HEK293T (cell line): ENCODE results near the gene GRK7.
"Not testable (repeated sequence)": the region's sequence is repeated elsewhere in the genome, so short reads cannot be mapped to it uniquely, and the experiment has no call there.

ENCODE experiments used
- CTCF ChIA-PET: fragments of 350-600 bp; formaldehyde crosslinking; extraction: SDS; loops from one replicate; lab custom pipeline; 2021; ENCODE audit warnings: antibody characterized with exemption, inconsistent platforms; lab: Yijun Ruan, JAX
- POLR2A ChIA-PET: fragments of 350-600 bp; formaldehyde crosslinking; extraction: SDS; loops from one replicate; lab custom pipeline; 2020; ENCODE audit warnings: antibody characterized with exemption, inconsistent platforms; lab: Yijun Ruan, JAX
- DNase-seq: peaks from one replicate; pipeline ENCODE4 v3.0.0; 2012; ENCODE audit warnings: mixed read lengths; ENCODE audit errors: extremely low spot score
- ARNT ChIP-seq: fragments of 450-650 bp; IDR thresholded peaks from 2 replicates; pipeline ENCODE4 v1.6.1; 2017; ENCODE audit warnings: mild to moderate bottlenecking
- BHLHE40 ChIP-seq: fragments of 450-650 bp; IDR thresholded peaks from 2 replicates; pipeline ENCODE4 v1.6.1; 2016; ENCODE audit warnings: mild to moderate bottlenecking, moderate library complexity, borderline replicate concordance
- CTBP1 ChIP-seq: fragments of 450-650 bp; IDR thresholded peaks from 2 replicates; pipeline ENCODE4 v1.6.1; 2016; ENCODE audit warnings: borderline replicate concordance
- ELF4 ChIP-seq: fragments of 450-650 bp; IDR thresholded peaks from 2 replicates; pipeline ENCODE4 v1.6.1; 2017; ENCODE audit warnings: antibody characterized with exemption
- FOXA1 ChIP-seq: fragments of 450-650 bp; IDR thresholded peaks from 2 replicates; pipeline ENCODE4 v1.6.1; 2016; ENCODE audit warnings: mild to moderate bottlenecking
- FOXK2 ChIP-seq: fragments of 450-650 bp; IDR thresholded peaks from 2 replicates; pipeline ENCODE4 v1.6.1; 2016; ENCODE audit warnings: mild to moderate bottlenecking
- FOXM1 ChIP-seq: fragments of 450-650 bp; IDR thresholded peaks from 2 replicates; pipeline ENCODE4 v1.6.1; 2017; ENCODE audit warnings: mild to moderate bottlenecking, borderline replicate concordance
- HDGF ChIP-seq: fragments of 450-650 bp; IDR thresholded peaks from 2 replicates; pipeline ENCODE4 v1.6.1; 2017; ENCODE audit warnings: antibody characterized with exemption, borderline replicate concordance
- L3MBTL2 ChIP-seq: fragments of 450-650 bp; conservative IDR thresholded peaks from 2 replicates; pipeline ENCODE4 v1.6.1; 2016; ENCODE audit warnings: mild to moderate bottlenecking
- LEF1 ChIP-seq: fragments of 450-650 bp; IDR thresholded peaks from 2 replicates; pipeline ENCODE4 v1.6.1; 2017; ENCODE audit warnings: mild to moderate bottlenecking, borderline replicate concordance
- NFRKB ChIP-seq: fragments of 450-650 bp; IDR thresholded peaks from 2 replicates; pipeline ENCODE4 v1.6.1; 2016; ENCODE audit warnings: mild to moderate bottlenecking, moderate library complexity
- SP1 ChIP-seq: fragments of 450-650 bp; IDR thresholded peaks from 2 replicates; pipeline ENCODE4 v1.6.1; 2017
- SUZ12 ChIP-seq: fragments of 450-650 bp; IDR thresholded peaks from 2 replicates; pipeline ENCODE4 v1.6.1; 2016; ENCODE audit warnings: mild to moderate bottlenecking
- TARDBP ChIP-seq: fragments of 450-650 bp; IDR thresholded peaks from 2 replicates; pipeline ENCODE4 v1.6.1; 2016
- ZNF384 ChIP-seq: fragments of 450-650 bp; IDR thresholded peaks from 2 replicates; pipeline ENCODE4 v1.6.1; 2016
- TF ChIP-seq, protein P1 (sequence below): fragments of 450-650 bp; IDR thresholded peaks from 2 replicates; pipeline ENCODE4 v1.6.1; 2016

GRK7 gene

DNA sequence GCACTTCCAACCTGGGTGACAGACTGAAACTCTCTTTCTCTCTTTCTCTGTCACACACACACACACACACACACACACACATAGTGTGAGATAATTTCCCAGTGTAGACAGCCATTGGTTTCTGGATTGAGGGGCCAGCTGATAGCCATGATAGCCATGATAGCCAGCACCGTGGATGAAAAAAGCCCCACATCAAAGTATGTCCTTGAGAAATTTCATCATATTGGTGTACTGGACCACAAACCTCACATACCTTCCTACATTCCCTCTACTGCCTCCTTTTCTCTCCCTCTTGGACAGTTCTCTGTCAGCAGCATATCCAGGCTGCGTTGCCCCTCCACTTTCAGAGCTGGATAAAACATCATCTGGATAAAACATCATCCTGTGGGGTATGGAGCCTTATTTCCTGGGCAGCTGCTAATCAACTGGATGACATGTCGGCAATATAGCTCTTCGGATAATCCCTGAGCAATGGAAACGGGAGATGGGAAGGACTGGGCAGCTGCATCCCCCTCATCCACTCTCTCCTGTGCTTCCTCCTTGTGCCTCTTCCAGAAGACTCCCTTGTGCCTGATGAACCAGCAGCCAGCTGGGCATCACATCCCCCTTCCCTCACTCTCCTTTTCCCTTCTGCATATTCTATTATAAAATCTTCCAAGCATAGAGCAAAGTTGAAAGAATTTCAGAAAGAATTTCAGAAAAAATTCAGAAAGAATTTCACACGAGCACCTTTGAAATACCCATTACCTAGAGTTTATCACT lies 39.3 kb downstream of the GRK7 start:
- ChIA-PET POLR2A (no interaction called here), CTCF (no interaction called here)
- DNase-seq = no peak
- no peak for TF ChIP-seq CTBP1
- no peak for TF ChIP-seq BHLHE40

DNA sequence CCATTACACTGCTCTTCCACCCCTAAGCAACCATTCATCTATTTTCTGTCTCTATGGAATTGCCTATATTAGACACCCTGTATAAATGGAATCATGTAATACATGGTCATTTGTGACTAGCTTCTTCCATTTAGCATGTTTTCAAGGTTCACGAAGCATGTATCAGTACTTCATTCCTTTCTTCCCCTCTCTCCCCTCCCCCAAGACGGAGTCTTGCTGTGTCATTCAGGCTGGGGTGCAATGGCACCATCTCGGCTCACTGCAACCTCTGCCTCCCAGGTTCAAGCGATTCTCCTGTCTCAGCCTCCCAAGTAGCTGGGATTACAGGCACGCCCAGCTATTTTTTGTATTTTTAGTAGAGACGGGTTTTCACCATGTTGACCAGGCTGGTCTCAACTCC lies 40.3 kb downstream of the GRK7 start:
- POLR2A ChIA-PET, DNase-seq, CTCF ChIA-PET: not testable (repeated sequence)

DNA sequence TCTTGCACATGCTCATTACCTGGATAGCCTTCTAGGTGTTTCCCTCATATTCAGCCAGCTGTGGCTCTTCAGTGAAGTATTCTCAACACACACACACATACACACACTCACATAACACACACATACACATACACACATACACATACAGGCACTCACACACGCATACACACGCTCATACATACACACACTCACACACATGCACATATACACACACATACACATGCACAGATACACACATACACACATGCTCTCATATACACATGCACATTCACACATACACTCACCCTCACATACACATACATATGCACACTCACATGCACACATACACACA lies 41.2 kb downstream of the GRK7 start:
- ChIA-PET POLR2A (no interaction called here), CTCF (no interaction called here)
- no peak for DNase-seq
- TF ChIP-seq BHLHE40 = no peak
- TF ChIP-seq, protein P1, sequence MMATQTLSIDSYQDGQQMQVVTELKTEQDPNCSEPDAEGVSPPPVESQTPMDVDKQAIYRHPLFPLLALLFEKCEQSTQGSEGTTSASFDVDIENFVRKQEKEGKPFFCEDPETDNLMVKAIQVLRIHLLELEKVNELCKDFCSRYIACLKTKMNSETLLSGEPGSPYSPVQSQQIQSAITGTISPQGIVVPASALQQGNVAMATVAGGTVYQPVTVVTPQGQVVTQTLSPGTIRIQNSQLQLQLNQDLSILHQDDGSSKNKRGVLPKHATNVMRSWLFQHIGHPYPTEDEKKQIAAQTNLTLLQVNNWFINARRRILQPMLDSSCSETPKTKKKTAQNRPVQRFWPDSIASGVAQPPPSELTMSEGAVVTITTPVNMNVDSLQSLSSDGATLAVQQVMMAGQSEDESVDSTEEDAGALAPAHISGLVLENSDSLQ = no peak
- no peak for TF ChIP-seq LEF1
- TF ChIP-seq NFRKB = no peak
- no peak for TF ChIP-seq L3MBTL2
- TF ChIP-seq ELF4 = no peak
- TF ChIP-seq FOXA1 = no peak
- no peak for TF ChIP-seq CTBP1
- no peak for TF ChIP-seq HDGF
- no peak for TF ChIP-seq ZNF384
- TF ChIP-seq FOXK2 = no peak
- no peak for TF ChIP-seq FOXM1
- TF ChIP-seq SP1 = no peak
- no peak for TF ChIP-seq TARDBP
- no peak for TF ChIP-seq SUZ12
- TF ChIP-seq ARNT = no peak

DNA sequence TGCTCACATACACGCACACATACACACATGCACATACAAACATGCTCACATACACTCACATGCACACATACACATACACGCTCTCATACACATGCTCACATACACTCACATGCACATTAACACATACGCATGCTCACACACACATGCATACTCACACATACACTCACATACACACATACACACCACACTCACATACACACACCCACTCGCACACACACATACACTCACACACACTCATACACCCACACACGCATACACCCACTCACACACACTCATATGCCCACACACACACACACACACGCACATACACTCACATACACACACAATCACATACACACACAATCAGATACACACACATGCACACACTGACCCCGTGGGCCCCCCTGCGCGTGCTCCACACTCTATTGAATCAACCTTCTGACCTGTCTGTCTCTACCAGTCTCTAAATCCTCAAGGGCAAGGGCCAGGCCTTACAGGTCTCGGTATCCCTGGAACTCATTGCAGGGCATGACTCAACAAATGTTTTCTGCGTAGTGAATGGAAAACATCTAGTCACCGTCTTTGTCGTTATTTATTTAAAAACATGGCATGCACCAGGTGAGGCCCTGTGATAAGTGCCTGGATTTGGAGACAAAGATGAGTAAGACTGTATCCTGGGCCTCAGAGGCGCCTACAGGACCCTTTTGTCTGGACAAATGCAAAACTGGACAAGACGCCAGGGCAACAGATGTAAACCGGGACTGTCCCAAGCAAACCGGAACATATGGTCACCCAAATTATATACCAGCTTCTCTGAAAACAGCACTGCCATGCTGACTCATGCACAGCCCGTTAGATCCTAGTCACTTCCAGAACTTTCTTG lies 41.8 kb downstream of the GRK7 start:
- TF ChIP-seq FOXK2 (no peak), LEF1 (no peak), NFRKB (no peak), CTBP1 (no peak), SP1 (no peak), HDGF (no peak), ZNF384 (no peak), FOXA1 (no peak), FOXM1 (no peak), SUZ12 (no peak), ELF4 (no peak), BHLHE40 (no peak), L3MBTL2 (no peak), ARNT (no peak), TARDBP (no peak)
- TF ChIP-seq, protein P1 = no peak
- DNase-seq = no peak
- CTCF ChIA-PET = no interaction called here
- POLR2A ChIA-PET = no interaction called here

DNA sequence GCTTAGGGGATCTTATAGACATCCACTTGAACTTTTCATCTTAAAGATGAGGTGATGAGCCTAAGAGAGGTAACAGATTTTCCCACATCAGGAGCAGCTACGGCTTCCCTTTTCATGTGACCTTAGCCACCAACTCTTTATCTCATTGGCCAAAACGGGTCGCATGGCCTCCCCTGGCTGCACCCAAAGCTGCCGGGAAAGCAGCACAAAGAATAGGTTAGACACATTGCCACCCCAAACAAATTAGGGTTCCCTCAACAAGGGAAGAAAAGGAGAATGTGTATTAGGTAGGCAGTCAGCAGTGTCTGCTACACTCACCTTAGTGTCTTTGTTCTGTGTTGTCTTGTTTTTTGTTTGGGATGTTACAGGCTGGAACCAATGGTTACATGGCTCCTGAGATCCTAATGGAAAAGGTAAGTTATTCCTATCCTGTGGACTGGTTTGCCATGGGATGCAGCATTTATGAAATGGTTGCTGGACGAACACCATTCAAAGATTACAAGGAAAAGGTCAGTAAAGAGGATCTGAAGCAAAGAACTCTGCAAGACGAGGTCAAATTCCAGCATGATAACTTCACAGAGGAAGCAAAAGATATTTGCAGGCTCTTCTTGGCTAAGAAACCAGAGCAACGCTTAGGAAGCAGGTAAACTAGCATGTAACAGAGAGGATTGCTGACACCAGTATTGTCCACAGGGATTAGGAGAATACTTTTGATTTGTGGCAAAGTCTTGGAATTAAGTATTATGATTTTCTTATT lies 44.2 kb downstream of the GRK7 start:
- ChIA-PET CTCF (no interaction called here), POLR2A (no interaction called here)
- DNase-seq = no peak
- no peak for TF ChIP-seq ARNT
- no peak for TF ChIP-seq SP1

DNA sequence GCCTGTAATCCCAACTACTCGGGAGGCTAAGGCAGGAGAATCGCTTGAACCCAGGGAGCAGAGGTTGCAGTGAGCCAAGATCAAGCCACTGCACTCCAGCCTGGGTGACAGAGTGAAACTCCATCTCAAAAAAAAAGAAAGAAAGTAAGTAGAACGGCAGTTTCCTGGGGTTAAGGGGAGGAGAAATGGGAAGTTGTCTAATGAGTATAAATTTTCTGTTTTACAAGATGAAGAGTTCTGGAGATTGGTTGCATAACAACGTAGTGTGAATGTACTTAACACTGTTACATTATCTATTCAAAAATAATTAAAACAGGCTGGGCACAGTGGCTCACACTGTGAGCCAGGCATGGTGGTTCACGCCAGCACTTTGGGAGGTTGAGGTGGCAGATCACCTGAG lies 45.4 kb downstream of the GRK7 start:
- no peak for TF ChIP-seq CTBP1
- TF ChIP-seq SUZ12 = no peak
- TF ChIP-seq FOXM1 = no peak
- POLR2A ChIA-PET = no interaction called here
- DNase-seq = no peak
- CTCF ChIA-PET = no interaction called here

DNA sequence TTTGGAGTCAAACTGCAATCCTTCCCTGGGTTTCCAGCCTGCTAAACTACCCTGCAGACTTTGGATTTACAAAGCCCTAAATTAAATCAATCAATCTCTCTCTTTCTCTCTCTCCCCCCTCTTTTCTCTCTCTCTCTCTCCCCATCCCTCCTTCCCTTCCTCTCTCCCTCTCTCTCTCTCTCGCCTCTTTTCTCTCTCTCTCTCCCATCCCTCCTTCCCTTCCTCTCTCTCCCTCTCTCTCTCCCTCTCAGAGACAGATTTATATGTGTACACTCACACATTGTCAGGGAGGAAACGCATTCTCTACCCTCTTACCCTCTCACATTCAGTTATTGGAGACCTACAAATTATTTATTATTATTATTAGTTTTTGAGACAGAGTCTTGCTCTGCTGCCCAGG lies 47.0 kb downstream of the GRK7 start:
- DNase-seq = no peak
- ChIA-PET CTCF (no interaction called here), POLR2A (no interaction called here)
- no peak for TF ChIP-seq FOXM1
- no peak for TF ChIP-seq ELF4
- TF ChIP-seq SP1 = no peak
- no peak for TF ChIP-seq ARNT
